HL-60/S4 (cell line): ENCODE measurements around the gene NDEL1.

Experiments used
- in situ Hi-C: fragments of 300-500 bp; cut with MboI; formaldehyde crosslinking; loops from 2 replicates; pipeline ENCODE4 v1.14.3; 2022; ENCODE audit warnings: low sequenced_read_pairs

Gene NDEL1

GRCh38 chr17:8448310-8448709 lies 12.6 kb downstream of the NDEL1 start:
- in situ Hi-C loops, result no loop called here

GRCh38 chr17:8451933-8452614 lies 16.4 kb downstream of the NDEL1 start:
- in situ Hi-C loops, result no loop called here

GRCh38 chr17:8453326-8453725 lies 17.6 kb downstream of the NDEL1 start:
- in situ Hi-C loops, result no loop called here

- in situ Hi-C loops, result no loop called here
Observed at GRCh38 chr17:8455665-8456209, 20.1 kb downstream of the NDEL1 start.

- in situ Hi-C loops, result no loop called here
Observed at GRCh38 chr17:8458128-8458527, 22.4 kb downstream of the NDEL1 start.

GRCh38 chr17:8459107-8459506 lies 23.4 kb downstream of the NDEL1 start:
- in situ Hi-C loops, result no loop called here

GRCh38 chr17:8459831-8460230 lies 24.1 kb downstream of the NDEL1 start:
- in situ Hi-C loops, result no loop called here

- in situ Hi-C loops, result no loop called here
Observed at GRCh38 chr17:8462564-8462963, 26.9 kb downstream of the NDEL1 start.

- in situ Hi-C loops, result no loop called here
Observed at GRCh38 chr17:8463099-8463498, 27.4 kb downstream of the NDEL1 start.

- in situ Hi-C loops, result no loop called here
Observed at GRCh38 chr17:8464941-8465340, 29.3 kb downstream of the NDEL1 start.

- in situ Hi-C loops, result no loop called here
Observed at GRCh38 chr17:8465356-8465755, 29.7 kb downstream of the NDEL1 start.

GRCh38 chr17:8465759-8466158 lies 30.1 kb downstream of the NDEL1 start:
- in situ Hi-C loops, result no loop called here

GRCh38 chr17:8466456-8466855 lies 30.8 kb downstream of the NDEL1 start:
- in situ Hi-C loops, result no loop called here

- in situ Hi-C loops, result no loop called here
Observed at GRCh38 chr17:8466873-8467272, 31.2 kb downstream of the NDEL1 start.

- in situ Hi-C loops, result no loop called here
Observed at GRCh38 chr17:8467527-8467926, 31.8 kb downstream of the NDEL1 start.

GRCh38 chr17:8468127-8468526 lies 32.4 kb downstream of the NDEL1 start:
- in situ Hi-C loops, result no loop called here

- in situ Hi-C loops, result no loop called here
Observed at GRCh38 chr17:8468980-8469379, 33.3 kb downstream of the NDEL1 start.

- in situ Hi-C loops, result no loop called here
Observed at GRCh38 chr17:8469964-8470363, 34.3 kb downstream of the NDEL1 start.

- in situ Hi-C loops, result no loop called here
Observed at GRCh38 chr17:8470447-8471047, 34.9 kb downstream of the NDEL1 start.

- in situ Hi-C loops, result no loop called here
Observed at GRCh38 chr17:8472663-8473062, 37.0 kb downstream of the NDEL1 start.

GRCh38 chr17:8473451-8474192 lies 37.9 kb downstream of the NDEL1 start:
- in situ Hi-C loops, result no loop called here

GRCh38 chr17:8474826-8475225 lies 39.1 kb downstream of the NDEL1 start:
- in situ Hi-C loops, result no loop called here
